Inflammatory macrophage treated with lipopolysaccharide for 1 hour (primary cell): ENCODE results near the gene PMFBP1.
A peak's percentile ranks its signal among the peaks of the same experiment; 100 is the strongest.

Experiments used
- DNase-seq, 2 donors: peaks; one replicate each; pipeline ENCODE4 v3.0.0-alpha.2; 2020 to 2022

PMFBP1 gene, protein sequence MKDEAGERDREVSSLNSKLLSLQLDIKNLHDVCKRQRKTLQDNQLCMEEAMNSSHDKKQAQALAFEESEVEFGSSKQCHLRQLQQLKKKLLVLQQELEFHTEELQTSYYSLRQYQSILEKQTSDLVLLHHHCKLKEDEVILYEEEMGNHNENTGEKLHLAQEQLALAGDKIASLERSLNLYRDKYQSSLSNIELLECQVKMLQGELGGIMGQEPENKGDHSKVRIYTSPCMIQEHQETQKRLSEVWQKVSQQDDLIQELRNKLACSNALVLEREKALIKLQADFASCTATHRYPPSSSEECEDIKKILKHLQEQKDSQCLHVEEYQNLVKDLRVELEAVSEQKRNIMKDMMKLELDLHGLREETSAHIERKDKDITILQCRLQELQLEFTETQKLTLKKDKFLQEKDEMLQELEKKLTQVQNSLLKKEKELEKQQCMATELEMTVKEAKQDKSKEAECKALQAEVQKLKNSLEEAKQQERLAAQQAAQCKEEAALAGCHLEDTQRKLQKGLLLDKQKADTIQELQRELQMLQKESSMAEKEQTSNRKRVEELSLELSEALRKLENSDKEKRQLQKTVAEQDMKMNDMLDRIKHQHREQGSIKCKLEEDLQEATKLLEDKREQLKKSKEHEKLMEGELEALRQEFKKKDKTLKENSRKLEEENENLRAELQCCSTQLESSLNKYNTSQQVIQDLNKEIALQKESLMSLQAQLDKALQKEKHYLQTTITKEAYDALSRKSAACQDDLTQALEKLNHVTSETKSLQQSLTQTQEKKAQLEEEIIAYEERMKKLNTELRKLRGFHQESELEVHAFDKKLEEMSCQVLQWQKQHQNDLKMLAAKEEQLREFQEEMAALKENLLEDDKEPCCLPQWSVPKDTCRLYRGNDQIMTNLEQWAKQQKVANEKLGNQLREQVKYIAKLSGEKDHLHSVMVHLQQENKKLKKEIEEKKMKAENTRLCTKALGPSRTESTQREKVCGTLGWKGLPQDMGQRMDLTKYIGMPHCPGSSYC

DNA sequence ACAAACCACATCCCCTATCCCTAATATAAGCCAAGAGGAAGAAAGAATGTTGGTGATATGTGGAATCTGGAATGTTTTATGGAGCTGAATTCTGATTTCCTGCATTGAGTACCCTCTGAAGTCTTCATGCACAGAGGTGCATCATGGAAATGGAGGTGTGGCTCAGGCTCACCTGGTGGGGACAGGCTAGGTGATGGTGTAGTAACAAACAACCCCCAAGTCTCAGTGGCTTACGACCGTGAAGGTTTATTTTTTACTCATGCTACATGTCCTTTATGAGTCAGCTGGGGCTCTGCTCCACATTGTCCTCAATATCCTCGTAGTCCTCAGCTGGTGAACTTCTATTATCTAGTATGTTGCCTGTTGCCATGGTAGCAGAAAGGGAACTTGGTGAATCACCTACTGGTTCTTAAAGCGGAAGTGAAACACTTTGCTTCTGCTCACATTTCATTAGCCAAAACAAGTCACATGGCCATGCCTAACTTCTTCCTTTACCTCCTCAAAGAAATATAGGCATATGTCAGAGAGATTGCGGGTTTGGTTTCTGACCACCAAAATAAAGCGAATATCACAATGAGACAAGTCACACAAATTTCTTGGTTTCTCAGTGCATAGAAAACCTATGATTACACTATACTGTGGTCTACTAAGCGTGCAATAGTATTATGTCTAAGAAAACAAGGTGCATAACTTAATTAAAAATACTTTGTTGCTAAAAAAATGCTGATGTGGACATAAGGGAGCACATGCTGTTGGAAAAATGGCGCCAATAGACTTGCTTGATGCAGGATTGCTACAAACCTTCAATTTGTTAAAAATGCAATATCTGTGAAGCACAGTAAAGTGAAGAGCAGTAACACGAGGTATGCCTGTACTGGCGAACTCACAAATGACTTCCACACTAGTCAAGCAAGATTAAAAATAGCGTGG, at the start of gene PMFBP1:
Gene PMFBP1, minus strand, starts transcription at position 51 of the 930 bp plus-strand sequence. CDS start 947 bp downstream, outside the sequence.
- DNase-seq: peak; percentile 96 to 100

DNA sequence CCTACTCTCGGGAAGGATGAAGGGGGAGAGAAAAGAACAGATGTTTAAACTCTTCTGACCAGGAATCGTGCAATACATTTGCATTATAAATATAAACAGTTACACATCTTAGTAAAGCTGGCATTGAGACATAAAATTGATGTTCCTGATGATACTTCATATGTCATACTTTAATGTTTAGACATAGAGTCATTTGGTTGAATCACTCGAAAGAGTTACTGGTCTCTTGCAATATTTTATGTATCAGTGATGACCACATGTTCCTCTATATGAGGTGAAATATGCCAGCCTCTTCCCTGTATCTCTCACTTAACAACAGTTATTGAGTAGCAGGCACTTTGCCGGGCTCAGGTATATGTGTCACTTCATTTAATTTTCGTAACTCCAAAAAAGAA, 49.7 kb upstream of the PMFBP1 start:
- peak; percentile 12 to 49 for DNase-seq

DNA sequence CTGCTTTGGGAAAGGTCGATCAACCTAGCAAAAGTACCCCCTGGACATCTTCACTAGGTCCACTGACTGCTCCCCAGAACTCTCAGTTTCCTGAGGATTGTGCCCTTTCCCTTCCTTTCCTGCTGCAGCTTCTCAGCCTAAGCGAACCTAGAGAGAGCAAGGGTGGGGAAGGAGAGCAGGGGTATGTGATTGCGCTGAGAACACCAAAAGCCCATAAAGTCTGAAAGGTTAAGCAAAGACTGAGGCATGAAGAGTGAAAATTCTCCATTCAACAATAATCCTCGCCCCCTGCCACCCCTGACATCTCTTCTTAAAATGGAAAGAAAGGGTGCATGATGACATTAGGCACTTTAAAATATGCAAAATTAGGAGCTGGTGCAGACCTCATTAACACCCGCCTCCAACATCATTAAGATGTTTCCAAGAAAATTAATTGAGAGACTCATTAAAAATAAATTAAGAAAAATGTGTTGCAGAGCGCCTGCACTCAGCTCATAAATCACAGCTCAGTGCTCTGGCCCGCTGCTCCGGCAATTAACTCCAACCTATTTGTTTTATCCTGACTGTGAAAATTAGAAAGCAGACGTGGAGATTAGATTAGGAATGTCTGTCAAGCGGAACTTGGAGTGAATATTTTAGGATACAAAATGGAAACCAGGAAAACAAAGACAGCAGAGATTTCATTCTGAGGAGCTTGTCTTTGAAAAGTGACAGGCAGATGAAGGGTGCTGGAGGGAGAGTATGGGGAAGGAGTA, 49.1 kb upstream of the PMFBP1 start:
- DNase-seq: no peak

DNA sequence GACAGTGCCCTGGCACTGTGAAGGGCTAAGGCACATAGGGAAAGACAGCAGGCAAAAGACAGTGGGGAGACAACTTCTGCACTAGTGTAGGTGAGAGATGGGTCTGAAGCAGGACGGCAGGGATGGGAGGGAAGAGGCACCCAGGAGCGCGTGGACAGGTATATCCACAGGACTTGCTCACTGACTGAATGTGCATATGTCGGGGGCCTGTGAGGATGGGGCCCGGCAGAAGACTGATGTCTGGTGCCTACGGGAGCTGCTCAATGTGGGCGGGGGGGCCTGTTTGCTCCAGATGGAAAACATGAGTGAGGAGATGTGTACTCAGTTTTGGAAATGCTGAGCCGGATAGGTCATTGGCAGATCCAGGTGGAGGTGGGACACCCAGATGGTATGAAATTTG, 47.3 kb upstream of the PMFBP1 start:
- DNase-seq: no peak

DNA sequence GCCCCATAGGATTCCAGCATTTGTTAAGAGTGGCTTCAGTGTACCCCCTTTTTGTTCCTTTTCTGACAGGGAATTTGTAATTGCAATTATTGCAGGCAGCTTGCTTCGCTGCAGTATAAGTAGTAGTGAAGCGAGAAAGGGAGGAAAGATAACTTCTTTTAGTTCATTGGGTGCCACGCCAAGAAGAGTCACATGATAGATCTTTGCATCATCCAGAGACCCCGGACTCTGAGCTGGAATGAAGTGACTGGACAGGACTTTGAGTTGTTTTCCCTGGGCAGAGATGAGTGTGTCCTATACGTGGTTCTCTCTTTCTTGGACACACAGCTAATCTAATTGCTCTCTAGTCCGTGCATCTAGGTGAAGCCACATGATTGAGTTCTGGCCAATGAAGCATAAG, 44.8 kb upstream of the PMFBP1 start:
- DNase-seq: no peak

DNA sequence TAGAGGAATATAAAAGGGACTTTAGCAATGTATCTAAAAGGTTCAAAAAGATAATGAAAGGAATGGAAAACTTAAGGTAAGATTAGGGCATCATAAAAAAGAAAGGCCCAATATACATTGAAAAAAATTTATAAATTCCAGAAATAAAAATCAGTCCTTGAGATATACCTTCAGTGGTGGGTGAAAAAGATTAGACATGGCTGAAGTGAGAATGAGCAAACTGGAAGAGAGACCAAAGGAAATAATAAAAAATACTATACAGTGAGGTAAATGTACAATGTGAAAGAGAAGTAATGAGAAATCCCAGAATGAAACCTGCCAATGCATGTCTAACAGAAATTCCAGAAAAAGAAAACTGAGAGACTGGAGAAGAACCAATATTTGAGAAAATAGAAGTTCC, 42.9 kb upstream of the PMFBP1 start:
- DNase-seq: no peak

DNA sequence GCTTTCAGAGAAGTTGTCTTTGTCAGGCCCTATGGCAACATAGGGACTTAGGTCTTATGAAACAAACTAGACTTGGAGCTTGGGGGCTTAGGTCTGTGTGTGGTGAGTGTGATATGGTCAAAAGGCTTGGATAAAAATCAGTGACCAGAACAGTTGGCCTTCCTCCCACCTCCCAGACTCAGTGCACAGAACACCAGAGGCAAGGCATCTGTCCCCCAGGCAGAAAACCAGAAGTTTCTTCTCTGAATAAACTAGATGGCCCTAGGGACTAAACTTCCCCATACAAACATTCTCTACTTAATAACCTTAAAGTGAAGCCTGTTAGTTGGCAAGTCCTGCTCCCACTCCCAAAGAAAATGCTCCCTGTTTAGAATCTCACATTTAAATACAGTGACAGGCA, 39.2 kb upstream of the PMFBP1 start:
- peak in 1 of 2 donors; percentile 18 for DNase-seq

DNA sequence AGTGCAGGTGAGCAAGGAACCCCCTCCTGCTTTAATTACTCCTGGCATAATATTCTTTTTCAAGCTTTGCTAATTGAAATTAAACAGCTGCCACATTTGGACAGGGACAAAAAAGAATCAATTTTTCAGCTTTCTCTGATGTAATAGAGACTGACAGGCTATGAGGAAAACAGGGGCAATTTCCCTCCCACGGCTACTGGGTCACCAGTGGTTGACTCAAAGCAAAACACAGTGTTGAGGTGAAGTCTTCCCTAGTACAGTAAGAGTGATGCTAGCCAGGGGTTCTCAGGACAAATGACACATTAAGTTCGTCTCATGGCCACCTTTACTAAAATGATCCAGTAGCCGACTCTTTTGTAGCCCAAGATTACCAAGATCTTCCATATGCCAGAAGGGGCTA, 38.6 kb upstream of the PMFBP1 start:
- DNase-seq: peak; percentile 68 to 89

DNA sequence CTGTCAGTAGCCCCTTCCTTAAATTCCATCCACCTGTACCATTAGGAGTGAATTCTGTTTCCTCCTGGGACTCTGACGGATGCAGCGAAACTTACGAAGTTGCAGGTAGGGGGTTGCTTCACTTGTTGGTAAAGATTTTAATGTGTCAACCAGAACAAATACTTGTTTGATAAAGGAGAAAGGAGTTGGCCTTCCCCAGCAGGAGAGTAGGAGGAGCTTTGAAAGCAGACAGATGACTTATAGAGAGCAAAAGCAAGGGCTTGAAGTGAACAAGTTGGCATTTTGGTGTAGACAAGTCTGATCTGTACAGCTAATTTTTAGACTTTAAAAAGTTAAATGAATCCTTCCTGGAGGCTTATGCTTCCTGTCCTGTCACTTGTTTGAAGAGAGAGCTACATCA, 38.1 kb upstream of the PMFBP1 start:
- DNase-seq: peak; percentile 19 to 29

DNA sequence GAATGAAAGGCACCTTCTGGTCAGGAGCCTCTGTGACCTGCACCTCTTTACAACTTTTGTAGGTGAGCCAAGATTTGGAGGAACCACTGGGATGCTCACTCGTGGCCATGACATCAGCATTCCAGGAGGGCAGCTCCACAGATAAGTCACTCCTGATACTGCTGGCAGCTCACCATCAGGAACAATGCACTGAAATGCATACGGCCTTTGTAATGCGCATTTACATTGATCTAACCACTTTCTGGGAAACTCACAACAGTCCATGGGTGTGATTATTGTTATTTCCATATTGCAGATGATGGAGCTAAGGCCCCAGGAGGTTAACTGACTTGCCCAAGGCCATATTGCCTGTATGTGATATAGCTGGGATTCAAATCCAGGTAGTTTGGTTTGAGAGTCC, 34.3 kb upstream of the PMFBP1 start:
- no peak for DNase-seq

DNA sequence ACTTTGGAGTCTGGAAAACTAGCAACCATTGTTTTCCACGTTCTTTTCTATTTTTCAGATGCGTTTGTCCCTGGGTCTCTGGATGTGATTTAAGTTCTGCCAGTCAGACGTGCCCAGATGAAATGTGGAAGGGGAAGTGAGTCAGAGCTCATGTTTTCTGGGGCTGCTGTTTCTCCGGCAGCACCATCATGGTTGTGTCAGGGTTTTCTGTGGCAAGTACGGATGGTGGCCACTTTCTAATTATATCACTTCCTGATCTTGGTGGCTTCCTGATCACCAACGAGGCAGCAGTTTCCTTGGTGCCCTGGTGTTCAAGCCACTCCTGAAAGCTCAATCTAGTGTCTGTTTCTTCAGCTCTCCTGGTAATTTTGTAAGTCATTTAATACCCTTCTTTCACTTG, 31.4 kb upstream of the PMFBP1 start:
- DNase-seq: peak; percentile 86 to 94

DNA sequence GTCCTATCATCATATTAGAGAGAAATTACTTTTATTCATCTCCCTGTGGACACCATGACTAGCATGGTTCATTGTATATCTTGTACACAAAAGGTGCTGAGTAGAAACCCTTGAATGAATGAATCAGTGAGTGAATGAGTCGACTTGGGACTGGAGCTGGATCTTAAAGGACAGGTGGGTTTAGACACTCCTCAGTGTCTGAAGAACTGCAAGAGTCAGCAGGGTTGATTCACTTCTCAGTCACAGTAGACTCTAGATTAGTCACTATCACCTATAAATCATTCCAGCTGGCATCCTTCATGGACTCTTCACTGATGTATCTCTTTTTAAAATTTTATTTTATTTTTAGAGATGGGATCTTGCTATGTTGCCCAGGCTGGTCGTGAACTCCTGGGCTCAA, 30.1 kb upstream of the PMFBP1 start:
- no peak for DNase-seq

DNA sequence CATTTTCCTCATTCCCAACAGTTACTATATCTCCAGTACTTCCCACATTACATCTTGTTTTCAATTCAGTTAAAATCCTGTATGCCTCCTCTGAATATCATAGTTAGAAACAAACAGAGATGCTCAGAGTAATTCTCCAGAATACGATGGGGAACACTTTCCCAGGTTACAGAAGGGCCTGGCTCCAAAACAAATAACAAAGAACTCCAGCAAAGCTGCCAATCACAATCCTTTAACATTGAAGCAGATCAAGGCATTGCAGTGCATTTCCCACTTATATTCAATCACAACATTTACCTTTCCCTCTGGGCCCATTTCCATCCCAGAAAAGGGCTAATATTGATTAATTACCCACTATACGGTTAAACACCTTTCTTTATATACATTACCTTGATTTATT, 29.4 kb upstream of the PMFBP1 start:
- no peak for DNase-seq

DNA sequence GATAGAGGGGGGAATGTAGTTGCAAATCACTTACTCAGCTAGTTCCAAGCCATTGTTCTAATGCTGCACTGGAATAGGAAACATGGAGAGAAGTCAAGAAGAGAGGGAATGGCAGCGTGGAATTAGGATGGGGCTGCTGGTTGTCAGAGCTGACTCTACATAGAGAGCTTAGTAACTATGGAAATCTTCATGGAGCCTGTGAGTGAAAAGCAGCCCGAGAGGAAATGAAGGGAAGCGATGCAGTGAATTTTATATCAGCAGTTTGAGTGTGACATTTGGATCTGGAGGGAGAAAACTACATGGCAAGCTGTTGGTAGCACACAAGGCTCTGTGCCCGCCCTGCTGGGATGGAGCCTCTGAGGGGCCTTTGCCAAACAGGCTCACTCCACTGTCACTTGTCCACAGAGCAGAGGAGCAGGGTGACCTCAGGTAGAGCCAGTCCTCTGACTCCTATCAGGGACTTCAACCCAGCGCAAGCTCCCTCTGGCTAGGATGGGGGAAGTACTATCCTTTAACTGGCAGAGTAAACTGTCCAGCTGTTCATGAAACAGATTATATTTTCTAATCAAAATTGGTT, 27.9 kb upstream of the PMFBP1 start:
- DNase-seq: no peak

DNA sequence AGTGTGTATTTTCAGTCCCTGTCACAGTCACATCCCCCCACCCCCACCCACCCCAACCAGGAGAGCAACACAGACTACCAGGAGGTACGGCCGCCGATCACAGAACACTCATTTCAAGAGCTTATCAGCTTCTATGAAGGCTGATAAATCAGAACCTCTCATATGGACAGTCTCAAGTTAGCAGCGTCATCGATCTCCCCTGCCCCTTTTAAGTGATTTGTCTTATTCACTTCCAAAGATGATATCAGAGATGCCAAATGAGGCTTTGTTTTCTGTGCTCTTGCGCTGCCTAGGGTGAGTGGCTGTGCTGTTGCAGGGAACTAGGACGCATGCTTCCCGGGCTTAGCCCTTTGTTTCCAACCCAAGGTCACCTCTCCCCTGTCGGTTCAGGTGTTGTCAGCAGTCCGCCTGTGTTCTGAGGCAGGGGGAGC, 26.8 kb upstream of the PMFBP1 start:
- no peak for DNase-seq

DNA sequence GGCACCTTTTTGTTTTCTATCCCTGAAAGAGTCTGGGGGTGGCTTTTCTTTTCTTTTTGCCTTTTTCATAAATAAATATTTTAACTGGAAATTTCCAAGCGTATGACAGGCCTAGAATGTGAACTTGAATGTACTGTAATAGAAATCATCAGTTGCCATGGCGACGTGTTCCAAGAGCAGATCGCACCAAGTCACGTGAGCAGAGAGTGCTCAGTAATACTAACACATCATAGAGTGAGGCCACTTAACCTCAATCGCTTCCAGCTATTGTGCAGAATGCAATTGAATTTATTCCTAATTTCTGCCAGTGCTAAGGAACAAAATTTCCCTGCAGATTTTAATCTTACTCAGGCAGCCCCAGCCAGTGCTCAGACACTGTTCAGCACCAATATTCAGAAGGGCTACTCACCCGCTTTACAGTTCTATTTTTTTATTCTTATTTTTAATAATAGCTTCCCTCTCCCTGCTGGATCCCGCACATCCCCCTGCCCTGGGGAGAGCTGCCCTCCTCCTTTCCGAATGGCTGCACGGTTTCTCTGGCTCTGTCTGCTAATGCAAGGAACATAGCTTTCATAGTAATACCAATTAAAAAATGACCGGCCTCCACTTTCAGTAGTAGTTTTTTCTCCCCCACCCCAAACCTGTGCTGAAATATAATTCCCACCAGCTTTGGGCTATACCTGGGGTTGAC, 26.2 kb upstream of the PMFBP1 start:
- DNase-seq: no peak

DNA sequence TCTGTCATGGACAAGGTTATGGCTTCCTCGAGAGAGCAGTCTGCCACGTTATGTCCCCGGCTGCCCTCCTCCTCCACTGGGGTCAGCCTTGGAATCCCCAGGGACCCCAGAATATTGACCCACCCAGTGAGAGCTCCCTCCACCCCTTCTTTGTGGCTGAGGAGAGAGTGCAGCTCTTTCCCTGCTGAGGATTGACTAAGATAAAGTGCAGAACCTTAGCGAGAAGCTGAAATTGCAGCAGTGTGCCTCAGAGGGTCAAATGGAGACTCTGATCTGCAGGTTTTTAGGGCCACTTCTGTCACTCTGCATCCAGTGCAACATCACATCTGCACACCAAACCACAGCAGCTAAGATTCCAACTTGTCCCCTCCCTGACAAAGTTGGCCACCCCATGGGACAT, 25.6 kb upstream of the PMFBP1 start:
- DNase-seq: no peak

DNA sequence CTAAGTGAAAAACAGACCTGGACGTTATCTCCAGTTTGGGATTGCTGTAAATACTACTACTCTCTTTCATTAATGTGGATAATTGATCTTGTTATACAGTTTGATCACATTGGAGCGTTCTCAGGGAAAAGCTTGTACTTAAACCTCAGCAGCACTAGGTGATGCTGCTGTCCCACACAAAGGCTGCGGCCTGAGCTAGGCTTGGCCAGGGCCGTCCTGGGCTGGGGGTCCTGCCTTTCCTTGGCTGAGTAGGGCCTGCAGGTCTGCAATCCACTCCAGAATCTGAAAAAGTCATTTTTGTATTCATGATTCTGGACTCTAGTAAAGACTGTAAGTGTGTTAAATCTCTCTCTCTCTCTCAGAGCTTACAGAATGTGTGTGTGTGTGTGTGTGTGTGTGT, 23.7 kb upstream of the PMFBP1 start:
- DNase-seq: no peak

DNA sequence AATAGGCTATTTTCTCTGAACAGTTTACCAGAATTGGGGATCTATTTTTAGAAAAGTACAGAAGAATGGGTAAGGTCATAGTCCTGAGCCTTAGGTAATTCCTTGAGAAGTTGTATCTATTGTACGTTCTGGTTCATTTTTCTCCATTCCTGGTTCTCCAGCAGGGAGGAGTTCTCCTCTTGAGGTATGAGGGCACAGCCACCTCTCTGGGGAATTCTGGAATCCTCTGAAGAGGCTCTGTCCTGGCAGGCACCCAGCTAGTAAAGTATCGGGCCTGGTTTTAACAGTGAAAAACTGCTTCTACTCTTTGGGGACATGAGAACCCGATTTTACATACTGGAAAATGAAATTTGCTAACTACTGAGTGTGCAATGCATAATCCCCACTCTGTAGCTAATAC, 19.6 kb upstream of the PMFBP1 start:
- DNase-seq: no peak

DNA sequence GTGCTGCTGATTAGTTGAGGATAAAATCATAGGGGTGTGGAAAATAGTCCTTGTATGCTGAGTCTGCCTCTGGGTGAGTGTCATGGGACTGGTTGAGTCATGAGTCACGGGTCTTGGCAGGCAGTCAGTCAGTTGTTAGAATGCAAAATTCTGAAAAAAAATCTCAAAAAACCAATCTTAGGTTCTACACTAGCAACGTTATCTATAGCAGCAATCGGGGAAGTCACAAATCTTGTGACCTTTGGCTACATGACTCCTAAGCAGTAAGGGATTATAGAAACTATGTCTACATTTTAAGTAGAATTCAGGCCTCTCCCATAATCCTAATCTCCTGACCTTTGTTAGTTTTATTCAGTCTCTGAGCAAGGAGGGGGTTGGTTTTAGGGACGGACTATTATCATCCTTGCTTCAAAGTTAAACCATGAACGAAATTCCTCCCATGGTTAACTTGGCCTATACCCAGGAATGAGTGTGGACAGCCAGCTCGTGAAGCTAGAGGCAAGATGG, 18.0 kb upstream of the PMFBP1 start:
- DNase-seq: peak; percentile 76 to 96

DNA sequence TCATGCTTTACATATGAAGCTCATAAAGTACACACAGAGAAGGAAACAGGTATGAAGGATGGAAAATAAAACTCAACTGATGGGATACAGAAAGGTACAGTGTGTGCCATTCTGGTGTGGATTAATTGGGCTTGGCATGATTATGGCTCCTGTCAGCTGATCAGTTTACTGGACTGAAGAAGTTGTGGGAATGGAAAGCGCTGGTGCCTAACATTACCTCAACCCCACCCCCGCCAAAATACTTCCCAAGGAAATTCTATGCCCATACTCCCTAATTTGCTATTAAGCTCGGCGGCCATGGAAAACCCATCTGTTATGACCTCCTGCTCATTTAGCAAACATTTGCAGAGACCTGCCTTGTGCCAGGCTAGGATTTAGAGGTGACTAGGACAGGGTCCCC, 16.6 kb upstream of the PMFBP1 start:
- no peak for DNase-seq
